GM13977 (cell line): ENCODE results near the gene ZNF460.

Source experiments
- DNase-seq: peaks from one replicate; pipeline ENCODE4 v3.0.0; 2012; ENCODE audit warnings: low spot score
- CTCF ChIP-seq: IDR thresholded peaks from 2 replicates; pipeline ENCODE4 v1.5.1; 2012; ENCODE audit warnings: mild to moderate bottlenecking, control low read depth; ENCODE audit not compliant: insufficient read depth; ENCODE audit errors: extremely low read depth, missing control alignments
- in situ Hi-C: fragments of 300-500 bp; cut with MboI; formaldehyde crosslinking; loops from one replicate; pipeline ENCODE4 v1.12.0; 2022; ENCODE audit warnings: low sequenced_read_pairs, low pct_unique_long_range_greater_than_20kb, mixed read lengths, inconsistent platforms; ENCODE audit not compliant: unreplicated experiment

ZNF460 gene

GRCh38 chr19:57324992-57325391 lies 44.7 kb downstream of the ZNF460 start:
- DNase-seq = no peak
- no peak for TF ChIP-seq CTCF
- in situ Hi-C loops = no loop called here

GRCh38 chr19:57327993-57328392 lies 47.7 kb downstream of the ZNF460 start:
- DNase-seq = no peak
- TF ChIP-seq CTCF = no peak
- in situ Hi-C loops = no loop called here

- no peak for DNase-seq
- TF ChIP-seq CTCF = no peak
- in situ Hi-C loops = no loop called here
Observed at GRCh38 chr19:57334191-57334590, 53.9 kb downstream of the ZNF460 start.

- DNase-seq = no peak
- in situ Hi-C loops = no loop called here
- TF ChIP-seq CTCF = no peak
Observed at GRCh38 chr19:57338877-57339276, 58.6 kb downstream of the ZNF460 start.

- TF ChIP-seq CTCF = no peak
- in situ Hi-C loops = no loop called here
- no peak for DNase-seq
Observed at GRCh38 chr19:57342582-57342981, 62.3 kb downstream of the ZNF460 start.
